Lower leg skin (tissue), 4 donors: ENCODE data around the gene FA2H. TPM values are rescaled to one million over a fixed set of nuclear protein-coding genes. Genes with fewer than 3 reads are reported as not detected.
"Not testable (repeated sequence)": the region's sequence is repeated elsewhere in the genome, so short reads cannot be mapped to it uniquely, and the experiment has no call there.

ENCODE experiments used
- DNase-seq, 2 donors: peaks; one replicate each; pipeline ENCODE4 v3.0.0-alpha.2; 2019; ENCODE audit warnings: low spot score in 2 of 2
- H3K4me3 ChIP-seq: fragments of 200-600 bp; sonication (generic); 2 replicates; pipeline ENCODE4 v1.5.1; 2017; ENCODE audit warnings: mild to moderate bottlenecking, low read depth; ENCODE audit not compliant: poor library complexity, severe bottlenecking
- CTCF ChIP-seq, 3 donors: fragments of 450-650 bp; IDR thresholded peaks; one replicate each; pipeline ENCODE4 v1.5.1; 2016; ENCODE audit warnings: antibody characterized with exemption in 3 of 3, mild to moderate bottlenecking in 3 of 3, moderate library complexity in 2 of 3
- POLR2A ChIP-seq, 2 donors: fragments of 450-650 bp; IDR thresholded peaks; one replicate each; pipeline ENCODE4 v1.6.1; 2016 to 2017; ENCODE audit warnings: antibody characterized with exemption in 2 of 2, mild to moderate bottlenecking in 1 of 2, moderate library complexity in 1 of 2
- WGBS, 2 donors: methylation state at CpG; one replicate each; pipeline ENCODE4 v1.1.5; 2018; 5-methylcytosine and 5-hydroxymethylcytosine counted together
- intact Hi-C: fragments of 100-400 bp; cut with DNase I; formaldehyde crosslinking; loops from one replicate; pipeline ENCODE4 v1.15.0; 2023; ENCODE audit warnings: low total_unique reads
- total RNA-seq, 4 donors: library from RNA; depleted of rRNA; stranded (reverse); fragments of >200 nt; gene quantifications; one replicate each; pipeline ENCODE4 v1.1.0, GENCODE V29; 2016

FA2H gene
- total RNA-seq, 4 donors from 2014 or later: 4.5 to 13.7 (median 7.7) TPM

- no peak overlapping the region for H3K4me3 ChIP-seq
- intact Hi-C loops: no loop called here
- no peak for DNase-seq
- 83 to 92% methylated on average over 1 of the region's 1 CpG for WGBS, 2 donors
- TF ChIP-seq POLR2A (IDR thresholded peaks at IDR 0.05) (no peak), CTCF (IDR thresholded peaks at IDR 0.05) (no peak)
Observed at GRCh38 chr16:74792225-74792624, 17.6 kb upstream of the FA2H start.

- intact Hi-C loops: not testable (repeated sequence)
Observed at GRCh38 chr16:74791749-74792148, 17.1 kb upstream of the FA2H start.

GRCh38 chr16:74788108-74788507, 13.5 kb upstream of the FA2H start:
- WGBS, 2 donors: 68 to 71% methylated on average over 7 of the region's 7 CpGs
- no peak overlapping the region for H3K4me3 ChIP-seq
- no peak for DNase-seq
- intact Hi-C loops: no loop called here
- no peak for TF ChIP-seq POLR2A (IDR thresholded peaks at IDR 0.05)
- TF ChIP-seq CTCF (IDR thresholded peaks at IDR 0.05): no peak

More at GRCh38 chr16:74791749-74792148, 17.1 kb upstream of the FA2H start:
- not testable (repeated sequence) for DNase-seq, H3K4me3 ChIP-seq
- 91 to 92% methylated on average over 2 of the region's 2 CpGs for WGBS, 2 donors

GRCh38 chr16:74785031-74785430, 10.4 kb upstream of the FA2H start:
- no peak for DNase-seq
- 80 to 81% methylated on average over 4 of the region's 4 CpGs for WGBS, 2 donors
- TF ChIP-seq POLR2A (IDR thresholded peaks at IDR 0.05) (no peak), CTCF (IDR thresholded peaks at IDR 0.05) (no peak)
- no peak overlapping the region for H3K4me3 ChIP-seq
- intact Hi-C loops: no loop called here

- 78 to 81% methylated on average over 8 of the region's 8 CpGs for WGBS, 2 donors
- intact Hi-C loops: no loop called here
- no peak overlapping the region for H3K4me3 ChIP-seq
- no peak for DNase-seq
- TF ChIP-seq CTCF (IDR thresholded peaks at IDR 0.05) (no peak), POLR2A (IDR thresholded peaks at IDR 0.05) (no peak)
Observed at GRCh38 chr16:74778646-74779045, 4.0 kb upstream of the FA2H start.

GRCh38 chr16:74776926-74777325, 2.3 kb upstream of the FA2H start:
- TF ChIP-seq CTCF (IDR thresholded peaks at IDR 0.05): no peak
- TF ChIP-seq POLR2A (IDR thresholded peaks at IDR 0.05): no peak
- 87 to 90% methylated on average over 2 of the region's 2 CpGs for WGBS, 2 donors
- intact Hi-C loops: no loop called here
- DNase-seq: no peak
- H3K4me3 ChIP-seq: no peak overlapping the region
